ENCODE data around the gene CBLN4. TPM values are rescaled to one million over a fixed set of nuclear protein-coding genes. Genes with fewer than 3 reads are reported as not detected.

CBLN4 gene
- total RNA-seq, 1 donor from 2014 or later = not detected

DNA sequence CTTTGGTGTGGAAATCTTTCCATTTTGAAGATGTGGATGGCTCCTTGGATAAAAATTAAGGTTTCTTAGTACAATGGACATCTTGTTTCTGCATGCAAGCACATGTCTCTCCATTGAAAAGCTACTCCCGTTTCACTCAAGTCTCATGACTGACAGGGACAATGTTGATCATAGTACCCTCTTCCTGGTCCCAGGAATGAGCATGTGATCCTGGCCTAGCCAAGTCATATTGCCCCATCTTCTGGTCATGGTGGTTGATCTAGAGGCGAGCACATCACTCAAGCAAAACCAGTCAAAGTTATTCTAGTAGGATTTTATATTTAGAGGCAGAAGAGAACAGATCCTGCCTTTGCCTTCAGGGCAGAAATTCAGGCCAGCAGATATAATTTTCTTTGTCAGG is 12.2 kb upstream of the CBLN4 start:
- Mint-ChIP-seq H3K4me1 (ENCODE audit: low read depth) (no peaks in the 10 kb centered on the region), H3K9me3 (ENCODE audit: low read depth) (peaks cover 69% of the 10 kb centered on the region), H3K27me3 (no peaks in the 10 kb centered on the region), H3K27ac (no peak overlapping the region), H3K36me3 (ENCODE audit: insufficient read depth) (peaks cover 8% of the 10 kb centered on the region), H3K4me3 (ENCODE audit: low read depth) (no peak overlapping the region)
- no peak for DNase-seq (ENCODE audit: low spot score, unreplicated experiment)
- TF ChIP-seq, protein P1, sequence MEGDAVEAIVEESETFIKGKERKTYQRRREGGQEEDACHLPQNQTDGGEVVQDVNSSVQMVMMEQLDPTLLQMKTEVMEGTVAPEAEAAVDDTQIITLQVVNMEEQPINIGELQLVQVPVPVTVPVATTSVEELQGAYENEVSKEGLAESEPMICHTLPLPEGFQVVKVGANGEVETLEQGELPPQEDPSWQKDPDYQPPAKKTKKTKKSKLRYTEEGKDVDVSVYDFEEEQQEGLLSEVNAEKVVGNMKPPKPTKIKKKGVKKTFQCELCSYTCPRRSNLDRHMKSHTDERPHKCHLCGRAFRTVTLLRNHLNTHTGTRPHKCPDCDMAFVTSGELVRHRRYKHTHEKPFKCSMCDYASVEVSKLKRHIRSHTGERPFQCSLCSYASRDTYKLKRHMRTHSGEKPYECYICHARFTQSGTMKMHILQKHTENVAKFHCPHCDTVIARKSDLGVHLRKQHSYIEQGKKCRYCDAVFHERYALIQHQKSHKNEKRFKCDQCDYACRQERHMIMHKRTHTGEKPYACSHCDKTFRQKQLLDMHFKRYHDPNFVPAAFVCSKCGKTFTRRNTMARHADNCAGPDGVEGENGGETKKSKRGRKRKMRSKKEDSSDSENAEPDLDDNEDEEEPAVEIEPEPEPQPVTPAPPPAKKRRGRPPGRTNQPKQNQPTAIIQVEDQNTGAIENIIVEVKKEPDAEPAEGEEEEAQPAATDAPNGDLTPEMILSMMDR (IDR thresholded peaks at IDR 0.05; ENCODE audit: unreplicated experiment) = no peak

DNA sequence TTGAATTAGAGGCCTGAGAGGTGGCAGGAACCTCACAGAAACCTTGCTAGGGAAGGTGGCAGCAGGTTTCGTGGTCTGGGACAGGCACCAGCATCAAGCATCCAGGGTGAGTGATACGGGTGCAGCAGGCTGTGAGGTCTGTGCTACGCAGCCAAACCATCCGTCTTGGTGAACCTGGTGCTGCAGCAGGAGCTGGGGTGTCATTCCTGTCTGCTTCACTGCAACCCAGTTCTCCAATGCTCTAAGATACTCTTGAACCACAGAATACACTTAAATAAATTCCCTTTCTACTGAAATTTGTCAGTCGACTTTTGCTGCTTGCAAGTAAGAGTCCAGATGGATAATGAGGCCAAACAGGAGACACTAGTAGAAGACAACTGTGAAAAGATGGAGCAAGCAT is 9.7 kb upstream of the CBLN4 start:
- TF ChIP-seq, protein P1 (IDR thresholded peaks at IDR 0.05; ENCODE audit: unreplicated experiment) = no peak
- no peak for DNase-seq (ENCODE audit: low spot score, unreplicated experiment)
- no peak overlapping the region for H3K27ac Mint-ChIP-seq
- H3K27me3 Mint-ChIP-seq = no peaks in the 10 kb centered on the region
- H3K36me3 Mint-ChIP-seq (ENCODE audit: insufficient read depth) = peaks cover 6% of the 10 kb centered on the region
- no peak overlapping the region for H3K4me3 Mint-ChIP-seq (ENCODE audit: low read depth)
- H3K4me1 Mint-ChIP-seq (ENCODE audit: low read depth) = no peaks in the 10 kb centered on the region
- H3K9me3 Mint-ChIP-seq (ENCODE audit: low read depth) = peaks cover 62% of the 10 kb centered on the region

DNA sequence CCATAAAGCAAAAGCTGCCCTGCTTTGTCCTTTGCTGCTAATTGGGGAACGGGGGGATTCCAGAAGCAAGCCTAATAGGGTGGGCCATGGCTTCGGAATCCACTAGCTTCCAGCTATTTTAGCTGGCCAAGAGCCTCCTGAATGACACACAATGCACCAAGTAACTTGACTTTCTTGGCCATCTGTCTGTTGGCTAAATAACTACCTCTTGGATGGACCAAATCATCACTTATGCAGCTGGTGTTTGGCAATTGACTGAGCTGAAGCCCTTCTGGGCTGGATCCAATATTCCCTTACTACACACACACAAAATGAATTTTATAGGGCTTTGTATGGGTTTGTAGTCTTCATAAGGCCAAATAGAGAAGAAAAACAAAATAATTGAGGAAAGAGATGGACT is 8.8 kb upstream of the CBLN4 start:
- peaks cover 3% of the 10 kb centered on the region for H3K36me3 Mint-ChIP-seq (ENCODE audit: insufficient read depth)
- no peaks in the 10 kb centered on the region for H3K27me3 Mint-ChIP-seq
- TF ChIP-seq, protein P1 (IDR thresholded peaks at IDR 0.05; ENCODE audit: unreplicated experiment) = no peak
- H3K27ac Mint-ChIP-seq = no peak overlapping the region
- H3K4me1 Mint-ChIP-seq (ENCODE audit: low read depth) = no peaks in the 10 kb centered on the region
- H3K4me3 Mint-ChIP-seq (ENCODE audit: low read depth) = no peak overlapping the region
- H3K9me3 Mint-ChIP-seq (ENCODE audit: low read depth) = peaks cover 59% of the 10 kb centered on the region
- no peak for DNase-seq (ENCODE audit: low spot score, unreplicated experiment)

DNA sequence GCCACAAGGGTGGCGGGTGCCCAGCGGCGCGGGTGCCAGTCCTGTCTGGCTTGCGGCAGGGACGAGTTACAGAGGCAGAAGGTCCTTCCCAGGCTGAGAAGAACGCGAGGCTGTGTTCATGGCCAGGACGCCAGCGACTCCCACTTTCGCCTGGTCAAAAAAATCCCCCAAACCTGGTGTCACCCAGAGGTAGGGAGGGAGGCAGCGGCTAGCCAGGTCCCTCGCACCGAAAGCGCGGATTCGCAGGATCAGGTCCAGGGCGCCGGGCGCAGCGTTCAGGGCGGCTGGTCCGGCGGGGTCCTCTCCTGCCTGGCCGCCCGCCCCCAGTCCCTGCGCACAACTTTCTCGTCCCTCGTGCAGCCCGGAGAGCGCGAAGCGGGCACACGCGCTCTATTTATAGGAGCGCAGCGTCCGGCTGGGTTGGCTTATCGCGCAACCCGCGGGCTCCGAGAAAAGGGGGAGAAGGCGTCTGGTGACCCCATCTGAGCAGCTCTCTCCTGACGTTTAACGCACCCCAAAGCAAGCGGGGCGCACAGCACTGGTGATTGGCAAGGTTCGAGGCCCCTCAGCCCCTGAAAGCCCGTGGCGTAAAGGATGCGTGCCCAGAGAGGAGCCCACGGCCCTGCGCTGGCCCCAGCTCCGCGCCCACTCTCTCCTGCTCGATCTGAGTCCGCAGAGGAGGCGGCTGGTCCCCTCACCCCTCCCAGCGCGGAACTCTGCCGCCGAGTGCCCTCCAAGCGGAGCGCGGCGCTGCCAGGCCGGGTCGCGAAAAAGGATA is 519 bp downstream of the CBLN4 start:
- no peaks in the 10 kb centered on the region for H3K27me3 Mint-ChIP-seq
- H3K4me1 Mint-ChIP-seq (ENCODE audit: low read depth) = no peaks in the 10 kb centered on the region
- H3K27ac Mint-ChIP-seq = no peak overlapping the region
- TF ChIP-seq, protein P1 (IDR thresholded peaks at IDR 0.05; ENCODE audit: unreplicated experiment) = no peak
- peaks cover 43% of the 10 kb centered on the region for H3K9me3 Mint-ChIP-seq (ENCODE audit: low read depth)
- H3K4me3 Mint-ChIP-seq (ENCODE audit: low read depth) = no peak overlapping the region
- peaks cover 3% of the 10 kb centered on the region for H3K36me3 Mint-ChIP-seq (ENCODE audit: insufficient read depth)
- DNase-seq (ENCODE audit: low spot score, unreplicated experiment) = no peak

DNA sequence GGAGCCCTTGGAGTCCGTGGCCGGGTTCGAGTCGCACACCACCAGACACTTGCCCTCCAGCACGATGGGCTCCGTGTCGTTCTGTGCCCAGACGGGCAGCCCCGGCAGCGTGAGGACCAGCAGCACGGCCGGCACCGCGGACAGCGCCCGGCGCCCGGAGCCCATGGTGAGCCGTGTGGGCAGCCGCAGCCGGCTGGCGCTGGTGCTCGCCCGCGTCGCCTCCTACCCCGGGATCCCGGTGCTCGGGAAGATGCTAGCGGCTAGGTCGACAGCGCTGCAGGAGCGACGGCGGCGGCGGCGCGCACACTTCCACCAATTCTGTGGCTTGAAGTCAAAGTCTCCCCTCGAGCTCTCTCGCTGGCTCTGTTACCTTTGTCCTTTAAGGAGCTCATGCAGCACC is 1.3 kb downstream of the CBLN4 start:
- H3K27me3 Mint-ChIP-seq = no peaks in the 10 kb centered on the region
- peaks cover 37% of the 10 kb centered on the region for H3K9me3 Mint-ChIP-seq (ENCODE audit: low read depth)
- no peaks in the 10 kb centered on the region for H3K4me1 Mint-ChIP-seq (ENCODE audit: low read depth)
- no peak overlapping the region for H3K4me3 Mint-ChIP-seq (ENCODE audit: low read depth)
- TF ChIP-seq, protein P1 (IDR thresholded peaks at IDR 0.05; ENCODE audit: unreplicated experiment) = no peak
- no peak for DNase-seq (ENCODE audit: low spot score, unreplicated experiment)
- peaks cover 3% of the 10 kb centered on the region for H3K36me3 Mint-ChIP-seq (ENCODE audit: insufficient read depth)
- H3K27ac Mint-ChIP-seq = no peak overlapping the region

All from progenitor cell of endocrine pancreas (in vitro differentiated cells).